ENCODE results near the gene VMP1.

DNA sequence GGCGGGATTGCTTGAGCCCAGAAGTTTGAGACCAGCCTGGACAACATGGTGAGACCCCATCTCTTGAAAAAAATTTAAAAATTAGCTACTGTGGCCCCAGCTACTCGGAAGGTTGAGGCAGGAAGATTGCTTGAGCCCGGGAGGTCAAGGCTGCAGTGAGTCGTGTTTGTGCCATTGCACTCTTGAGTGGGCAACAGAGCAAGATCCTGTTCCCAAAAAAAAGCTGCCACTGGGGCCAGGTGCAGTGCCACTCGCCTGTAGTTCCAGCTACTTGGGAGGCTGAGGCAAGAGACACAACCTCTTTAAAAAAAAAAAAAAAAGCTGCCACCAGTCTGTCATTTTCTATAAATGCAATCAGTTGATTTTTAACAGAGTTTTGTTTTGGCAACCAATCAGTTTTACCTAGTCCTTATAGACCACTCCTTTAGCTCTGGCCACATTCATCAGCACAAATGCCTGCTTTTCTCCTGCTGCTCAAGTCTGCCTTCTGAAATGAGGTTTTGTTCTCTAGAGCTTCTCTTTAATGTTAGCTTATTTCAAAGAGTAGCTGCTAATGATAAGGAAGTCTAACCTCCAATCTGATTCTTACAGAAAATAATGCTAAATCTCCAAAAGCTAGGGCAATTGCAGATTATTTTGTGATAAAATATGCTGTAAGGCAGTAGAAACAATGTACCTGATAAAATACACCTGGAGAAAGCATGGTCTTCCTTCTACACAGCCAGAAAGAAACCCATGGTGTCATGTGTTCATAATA, 120.4 kb downstream of the VMP1 start:
- no peak for TF ChIP-seq CTCF (IDR thresholded peaks at IDR 0.05; ENCODE audit: insufficient read depth, low read length, poor library complexity, severe bottlenecking)
- TF ChIP-seq EZH2phosphoT487 (conservative IDR thresholded peaks at IDR 0.05; ENCODE audit: low read length): no peak
